Measurements from ENCODE around the gene MYH6. TPM values are rescaled to one million over a fixed set of nuclear protein-coding genes. Genes with fewer than 3 reads are reported as not detected.

The MYH6 gene
- total and polyA plus RNA-seq, 4 donors, result 0.05 to 0.17 (median 0.06) TPM; not detected in 1

DNA sequence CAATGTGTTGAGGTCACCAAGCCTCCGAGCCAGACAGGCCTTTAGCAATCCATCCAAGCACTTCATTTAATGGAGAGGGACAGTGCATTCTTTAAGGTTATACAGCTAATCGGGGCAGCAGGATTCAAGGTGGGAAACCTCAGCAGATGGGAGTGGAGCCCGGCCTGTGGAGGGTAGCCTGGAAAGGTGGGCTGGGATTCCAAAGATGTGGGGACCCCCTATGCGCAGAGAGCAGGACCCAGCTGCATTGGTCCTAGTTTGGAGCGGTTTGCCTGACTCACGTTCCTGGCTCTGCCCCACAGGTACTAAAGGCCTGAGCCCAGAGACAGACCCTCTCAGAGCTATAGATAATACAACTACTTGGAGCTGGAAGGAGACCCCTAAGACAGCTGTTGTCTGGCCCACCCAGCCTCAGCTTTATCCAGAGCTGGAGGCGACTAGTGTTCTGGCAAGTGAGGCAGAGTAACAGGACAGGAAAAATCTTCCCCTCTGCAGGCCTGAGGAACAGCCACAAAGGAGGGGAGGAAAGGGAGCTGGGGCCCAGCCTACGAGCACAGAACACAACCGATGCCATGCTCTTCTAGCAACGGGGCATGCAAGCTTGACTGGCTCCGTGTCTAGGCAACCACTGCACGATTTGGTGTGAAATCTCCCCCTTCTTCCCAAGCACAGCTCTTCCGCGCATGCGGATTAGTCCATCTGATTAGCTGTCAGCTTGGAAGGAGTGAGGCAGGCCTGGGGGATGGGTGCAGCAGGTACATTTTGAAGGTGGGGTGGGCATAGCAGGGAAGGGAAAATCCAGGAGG lies 28.5 kb upstream of the MYH6 start (continued):
- TF ChIP-seq, protein P1, sequence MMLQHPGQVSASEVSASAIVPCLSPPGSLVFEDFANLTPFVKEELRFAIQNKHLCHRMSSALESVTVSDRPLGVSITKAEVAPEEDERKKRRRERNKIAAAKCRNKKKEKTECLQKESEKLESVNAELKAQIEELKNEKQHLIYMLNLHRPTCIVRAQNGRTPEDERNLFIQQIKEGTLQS (IDR thresholded peaks at IDR 0.05), result no peak
- TF ChIP-seq RXRA (IDR thresholded peaks at IDR 0.05), result no peak
- no peak for TF ChIP-seq YY1 (IDR thresholded peaks at IDR 0.05)
- TF ChIP-seq CTCF (IDR thresholded peaks at IDR 0.05; ENCODE audit: low read depth, low read length, missing input control), result no peak
- no peak for TF ChIP-seq HNF4A (conservative IDR thresholded peaks at IDR 0.05)
- TF ChIP-seq EGR1 (IDR thresholded peaks at IDR 0.05; ENCODE audit: low read depth in 2 of 2), result no peak
- TF ChIP-seq TAF1 (conservative IDR thresholded peaks at IDR 0.05), result no peak
- no peak for TF ChIP-seq SP1 (IDR thresholded peaks at IDR 0.05)
- TF ChIP-seq JUND (IDR thresholded peaks at IDR 0.05), result no peak

DNA sequence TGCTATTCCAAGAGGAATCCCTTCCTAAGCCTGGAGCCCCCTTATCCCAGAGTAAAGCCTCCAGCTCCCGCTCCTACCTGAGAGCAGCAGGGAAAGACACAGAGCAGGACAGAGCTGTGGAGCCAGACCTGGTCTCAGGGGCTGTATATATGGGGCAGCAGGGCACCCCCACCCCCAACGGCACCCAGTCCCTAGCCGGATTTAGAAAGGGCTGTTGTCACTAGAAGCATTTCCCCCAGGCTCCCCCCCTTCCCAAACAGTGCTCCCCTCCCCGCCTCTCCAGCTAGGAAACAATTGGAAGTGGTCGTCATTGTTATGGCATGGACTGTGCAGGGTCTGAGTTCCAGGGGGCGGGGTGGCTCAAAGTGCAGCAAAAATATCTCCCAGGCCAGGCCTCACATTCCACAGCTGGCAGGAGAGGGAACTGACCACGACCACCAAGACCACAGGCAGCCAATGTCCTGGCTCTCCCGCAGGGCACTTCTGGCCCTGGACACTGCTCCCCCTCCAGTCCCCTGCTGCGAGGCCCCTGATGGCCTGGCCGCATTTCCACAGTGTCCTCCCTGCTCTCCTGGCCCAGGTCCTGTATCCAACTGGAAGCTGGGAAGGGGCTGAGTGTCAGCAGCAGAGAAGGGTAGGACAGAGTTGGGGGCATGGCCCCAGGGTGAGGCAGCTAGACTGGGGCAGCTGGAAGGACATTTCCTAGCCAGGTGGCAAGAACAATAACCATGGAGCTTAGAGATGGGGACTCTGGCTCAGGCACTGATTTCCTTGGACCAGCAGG lies 27.7 kb upstream of the MYH6 start, which contains the start of gene MYH7:
Gene MYH7 (minus strand): TSS at position 118 of the 784 bp plus-strand sequence. CDS start 1,928 bp downstream, outside the sequence.
- no peak for TF ChIP-seq NR2F2 (IDR thresholded peaks at IDR 0.05)
- WGBS, result 55% methylated on average over 10 of the region's 10 CpGs
- no peaks in the 10 kb centered on the region for H3K36me3 ChIP-seq (ENCODE audit: control insufficient read depth in 4 of 4, insufficient read depth in 3 of 4, low read depth in 1 of 4, low read length in 3 of 4)
- no peaks in the 10 kb centered on the region for H3K27me3 ChIP-seq (ENCODE audit: control insufficient read depth in 4 of 4, insufficient read depth in 4 of 4, low read length in 3 of 4)
- DNase-seq (ENCODE audit: low spot score), result no peak
- no peak within 1 kb of the TSS for H3K4me3 ChIP-seq (ENCODE audit: low read depth in 1 of 3, low read length in 3 of 3)
- no peak within 1 kb of the TSS for H3K27ac ChIP-seq (ENCODE audit: low read depth in 1 of 2, low read length in 2 of 2)
- H3K4me1 ChIP-seq (ENCODE audit: control insufficient read depth in 4 of 4, insufficient read depth in 4 of 4, low read length in 3 of 4), result no peaks in the 10 kb centered on the region
- no peak within 1 kb of the TSS for H3K9ac ChIP-seq (ENCODE audit: low read depth in 1 of 2, low read length in 2 of 2)
- H3K9me3 ChIP-seq (ENCODE audit: control insufficient read depth in 4 of 4, low read length in 3 of 4), result no peaks in the 10 kb centered on the region

GRCh38 chr14:23434488-23435222 lies 26.6 kb upstream of the MYH6 start:
- Histone ChIP-seq H3K4me3 (ENCODE audit: low read depth in 1 of 3, low read length in 3 of 3) (no peak overlapping the region), H3K36me3 (ENCODE audit: control insufficient read depth in 4 of 4, insufficient read depth in 3 of 4, low read depth in 1 of 4, low read length in 3 of 4) (no peaks in the 10 kb centered on the region), H3K4me1 (ENCODE audit: control insufficient read depth in 4 of 4, insufficient read depth in 4 of 4, low read length in 3 of 4) (no peaks in the 10 kb centered on the region), H3K9ac (ENCODE audit: low read depth in 1 of 2, low read length in 2 of 2) (no peak overlapping the region), H3K27me3 (ENCODE audit: control insufficient read depth in 4 of 4, insufficient read depth in 4 of 4, low read length in 3 of 4) (no peaks in the 10 kb centered on the region), H3K27ac (ENCODE audit: low read depth in 1 of 2, low read length in 2 of 2) (no peak overlapping the region), H3K9me3 (ENCODE audit: control insufficient read depth in 4 of 4, low read length in 3 of 4) (no peaks in the 10 kb centered on the region)
- no peak for TF ChIP-seq EGR1 (IDR thresholded peaks at IDR 0.05; ENCODE audit: low read depth in 2 of 2)
- TF ChIP-seq HNF4G (IDR thresholded peaks at IDR 0.05), result no peak
- TF ChIP-seq, protein P1 (IDR thresholded peaks at IDR 0.05), result no peak
- no peak for TF ChIP-seq SP1 (IDR thresholded peaks at IDR 0.05)
- no peak for TF ChIP-seq RAD21 (IDR thresholded peaks at IDR 0.05)
- TF ChIP-seq FOXA1 (IDR thresholded peaks at IDR 0.05), result no peak
- TF ChIP-seq MAX (IDR thresholded peaks at IDR 0.05), result no peak
- no peak for TF ChIP-seq JUND (IDR thresholded peaks at IDR 0.05)
- TF ChIP-seq TAF1 (conservative IDR thresholded peaks at IDR 0.05), result no peak
- no peak for TF ChIP-seq GABPA (IDR thresholded peaks at IDR 0.05 in 1 of 2, conservative IDR thresholded peaks at IDR 0.05 in 1 of 2)
- TF ChIP-seq HNF4A (conservative IDR thresholded peaks at IDR 0.05), result no peak
- TF ChIP-seq YY1 (IDR thresholded peaks at IDR 0.05), result no peak
- TF ChIP-seq FOXA2 (IDR thresholded peaks at IDR 0.05), result no peak
- DNase-seq (ENCODE audit: low spot score), result no peak
- WGBS, result 80% methylated on average over 8 of the region's 8 CpGs

Data from liver (tissue), 9 donors.